DMS 273 treated with DMSO at 0.1 percent for 48 hours (cell line): ENCODE data around the gene SLC66A3.

ENCODE experiments used
- DNase-seq: peaks from one replicate; lab custom pipeline; 2025; lab: John Stamatoyannopoulos, UW

Gene SLC66A3

DNA sequence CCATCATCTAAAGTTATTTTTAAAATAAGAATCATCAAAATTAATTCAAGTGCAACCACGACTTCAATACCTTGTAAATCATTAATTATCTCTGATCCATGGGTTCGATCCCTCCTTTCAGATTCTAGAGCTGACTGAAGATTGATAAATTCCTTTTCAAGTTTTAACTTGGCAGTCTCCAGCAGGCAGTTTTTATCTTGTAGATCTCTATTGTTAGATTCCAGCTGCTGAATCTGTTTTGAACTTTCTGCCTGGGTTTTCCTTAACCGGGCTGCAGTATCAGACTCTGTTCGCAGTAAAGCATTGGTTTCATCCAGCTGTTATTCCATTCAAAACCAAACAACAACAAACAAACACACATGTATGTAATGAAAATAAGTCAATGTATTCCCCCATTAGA, 59.5 kb downstream of the SLC66A3 start:
- DNase-seq: no peak

DNA sequence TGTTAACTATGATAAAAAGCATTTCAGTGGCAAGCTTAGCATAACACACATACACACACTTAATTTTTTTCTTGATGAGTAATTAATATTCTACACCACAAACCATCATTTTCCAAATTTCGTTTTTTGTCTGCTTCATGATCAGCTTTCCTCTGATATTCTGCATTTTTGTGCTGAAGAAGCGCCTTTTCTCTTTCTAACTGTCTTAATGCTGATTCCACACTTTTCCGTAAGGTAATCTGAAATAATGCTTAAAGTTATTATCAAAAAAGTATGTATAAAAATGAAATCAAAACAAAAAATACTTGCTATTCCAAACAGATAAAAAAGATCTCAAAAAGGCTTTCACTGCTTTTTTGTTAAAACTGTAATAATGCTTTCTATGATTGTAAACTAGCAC, 60.1 kb downstream of the SLC66A3 start:
- no peak for DNase-seq

DNA sequence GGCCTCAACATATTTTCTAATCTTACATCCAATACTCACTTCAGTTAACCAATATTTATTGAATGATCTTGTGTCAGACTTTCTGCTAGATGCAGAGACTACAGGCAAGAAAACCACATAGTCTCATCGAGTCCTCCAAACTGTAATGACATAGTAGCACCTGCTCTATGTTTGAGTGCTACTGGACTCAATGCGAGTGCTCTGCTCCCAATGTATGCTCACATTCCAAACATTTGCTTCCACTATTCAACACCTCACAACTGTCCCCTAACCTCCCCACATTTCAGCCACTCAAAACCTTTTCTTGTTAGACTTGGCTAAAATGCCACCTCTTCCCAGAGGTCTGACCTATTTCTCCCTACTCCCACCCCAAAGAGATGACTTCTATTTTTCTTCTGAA, 65.2 kb downstream of the SLC66A3 start:
- DNase-seq: no peak

DNA sequence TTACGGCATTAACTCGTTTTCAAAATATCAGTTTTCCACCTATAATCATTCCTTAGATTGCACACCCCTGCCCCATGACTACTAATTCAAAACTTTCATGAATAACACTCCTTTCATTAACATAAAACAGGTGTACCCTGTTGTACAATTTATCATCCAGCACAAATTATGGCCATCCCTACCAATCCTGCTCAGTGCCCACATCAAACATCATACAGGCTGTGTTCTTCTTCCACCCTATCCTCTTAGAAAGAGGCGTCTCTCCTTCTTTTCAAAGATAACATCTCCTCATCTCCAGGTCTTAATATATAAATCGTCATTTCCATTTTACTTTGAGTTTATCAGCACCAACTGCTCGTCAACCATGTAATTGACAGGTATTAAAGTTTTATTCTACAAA, 67.6 kb downstream of the SLC66A3 start:
- DNase-seq: no peak

DNA sequence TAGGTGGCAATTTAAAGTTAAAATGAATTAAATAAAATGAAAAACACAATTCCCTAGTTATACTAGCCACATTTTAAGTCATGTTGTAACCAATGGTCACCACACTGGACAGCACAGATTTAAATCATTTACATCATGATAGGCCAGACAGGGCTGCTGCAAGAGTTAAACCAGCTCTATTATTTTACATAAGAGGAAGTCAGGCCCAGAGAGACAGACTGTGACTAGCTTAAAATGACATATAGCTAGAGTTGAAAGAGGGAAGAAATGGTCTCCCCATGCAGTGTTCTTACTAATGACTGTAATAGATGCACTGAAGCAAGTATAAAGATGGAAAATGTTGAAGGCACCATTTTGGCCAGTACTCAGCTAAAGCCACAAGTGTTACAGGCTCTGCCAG, 69.6 kb downstream of the SLC66A3 start:
- DNase-seq: no peak

DNA sequence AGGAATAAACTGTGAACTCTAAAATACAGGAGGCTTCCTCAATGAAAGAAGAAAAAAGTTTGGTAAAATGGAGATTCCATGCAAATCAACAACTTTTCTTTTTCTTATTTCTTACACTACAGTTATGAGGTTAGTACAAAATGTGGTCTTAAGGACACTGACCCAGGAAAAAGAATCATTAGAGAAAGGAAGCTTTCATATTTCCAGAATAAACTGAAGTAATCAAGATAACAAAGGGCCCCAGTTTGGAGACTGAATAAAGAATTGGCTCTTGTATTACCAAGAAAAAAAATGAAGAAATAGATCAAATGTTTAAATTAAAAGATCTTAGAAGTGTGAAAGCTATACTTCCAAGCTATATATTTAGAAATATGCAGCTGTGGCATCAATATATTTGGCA, 72.3 kb downstream of the SLC66A3 start:
- DNase-seq: no peak
